Ishikawa (cell line): ENCODE data around the gene TNS3.

ENCODE experiments used
- CEBPB ChIP-seq: IDR thresholded peaks from 2 replicates; pipeline ENCODE4 v1.6.1; 2012
- CREB1 ChIP-seq: IDR thresholded peaks from 2 replicates; pipeline ENCODE4 v1.6.1; 2012; ENCODE audit warnings: low read depth
- EGR1 ChIP-seq: IDR thresholded peaks from 2 replicates; pipeline ENCODE4 v1.6.1; 2012
- EP300 ChIP-seq: IDR thresholded peaks from 2 replicates; pipeline ENCODE4 v1.6.1; 2012; ENCODE audit warnings: borderline replicate concordance
- FOXM1 ChIP-seq: IDR thresholded peaks from 2 replicates; pipeline ENCODE4 v1.6.1; 2012; ENCODE audit warnings: low read depth, borderline replicate concordance
- MAX ChIP-seq: IDR thresholded peaks from 2 replicates; pipeline ENCODE4 v1.6.1; 2012
- NFIC ChIP-seq: IDR thresholded peaks from 2 replicates; pipeline ENCODE4 v1.6.1; 2012
- RAD21 ChIP-seq: IDR thresholded peaks from 2 replicates; pipeline ENCODE4 v1.6.1; 2012; ENCODE audit warnings: low read depth
- REST ChIP-seq: IDR thresholded peaks from 2 replicates; pipeline ENCODE4 v1.6.1; 2012; ENCODE audit warnings: low read depth, mild to moderate bottlenecking
- TAF1 ChIP-seq: IDR thresholded peaks from 2 replicates; pipeline ENCODE4 v1.6.1; 2012; ENCODE audit warnings: low read depth, mild to moderate bottlenecking
- TCF12 ChIP-seq: IDR thresholded peaks from 2 replicates; pipeline ENCODE4 v1.6.1; 2012; ENCODE audit warnings: low read depth
- TEAD4 ChIP-seq: IDR thresholded peaks from 2 replicates; pipeline ENCODE4 v1.6.1; 2012
- USF1 ChIP-seq: IDR thresholded peaks from 2 replicates; pipeline ENCODE4 v1.6.1; 2012
- YY1 ChIP-seq: IDR thresholded peaks from 2 replicates; pipeline ENCODE4 v1.6.1; 2012; ENCODE audit warnings: low read depth
- ZBTB7A ChIP-seq: IDR thresholded peaks from 2 replicates; pipeline ENCODE4 v1.6.1; 2012; ENCODE audit warnings: low read depth

Gene TNS3

DNA sequence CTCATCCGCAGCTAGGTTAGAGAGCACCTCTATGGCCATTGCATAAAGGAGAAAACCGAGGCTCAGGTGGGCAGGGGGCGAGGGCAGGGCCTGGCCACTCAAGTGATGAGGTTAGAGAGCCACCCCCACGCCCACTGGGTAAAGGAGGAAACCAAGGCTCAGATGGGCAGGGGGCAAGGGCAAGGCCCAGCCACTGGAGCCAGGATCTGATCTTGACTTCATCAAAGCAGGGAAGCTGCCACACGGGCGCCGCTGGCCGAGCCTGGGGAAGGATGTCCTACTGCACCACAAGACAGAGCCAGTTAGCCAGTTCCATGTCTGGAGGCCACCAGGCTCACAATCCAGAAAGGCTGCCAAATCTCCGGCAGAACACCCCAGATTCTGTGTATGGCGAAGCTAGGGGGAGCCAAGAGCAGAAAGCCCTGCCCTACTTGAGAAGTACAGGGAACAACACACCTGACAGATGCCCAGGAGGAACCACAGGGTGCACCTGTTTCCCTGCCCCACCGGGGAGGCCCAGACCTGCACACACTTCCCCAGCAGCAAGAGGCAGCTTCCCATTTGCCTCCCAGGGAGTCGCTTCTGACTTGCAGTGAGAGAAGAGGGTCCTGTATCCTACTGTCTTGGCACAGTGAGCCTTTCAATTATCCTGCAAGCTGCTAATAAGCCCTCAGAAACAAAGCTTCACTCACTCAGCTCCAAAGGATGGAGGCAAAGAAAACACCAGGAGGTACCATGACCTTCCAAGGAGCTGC is 101.9 kb downstream of the TNS3 start:
- TF ChIP-seq TCF12 (no peak), REST (no peak), ZBTB7A (no peak), NFIC (no peak), EGR1 (no peak), CREB1 (no peak)

- TF ChIP-seq TCF12, result no peak
- TF ChIP-seq CREB1, result no peak
- TF ChIP-seq CEBPB, result no peak
- no peak for TF ChIP-seq EP300
- no peak for TF ChIP-seq RAD21
These were observed 102.8 kb downstream of the TNS3 start for GRCh38 chr7:47478926-47479711.

DNA sequence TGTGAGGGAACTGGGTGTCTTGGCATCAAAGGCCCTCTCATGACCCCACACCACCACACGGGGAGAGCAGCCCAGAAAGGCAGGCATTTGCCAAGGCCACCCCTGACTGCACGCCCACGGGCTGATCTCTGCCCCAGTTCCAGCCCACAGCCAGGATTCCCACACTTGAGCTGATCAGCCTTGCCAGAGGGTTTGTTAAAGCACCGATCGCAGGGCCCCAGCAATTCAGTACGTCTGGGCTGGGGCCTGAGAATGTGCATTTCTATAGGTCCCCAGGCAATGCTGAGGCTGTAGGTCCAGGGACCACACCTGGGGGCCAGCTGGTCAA is 103.9 kb downstream of the TNS3 start:
- TF ChIP-seq USF1 (no peak), FOXM1 (no peak), TAF1 (no peak), YY1 (no peak), TEAD4 (no peak), RAD21 (no peak), REST (no peak), EP300 (no peak), TCF12 (no peak), MAX (no peak), ZBTB7A (no peak), CEBPB (no peak), CREB1 (no peak), NFIC (no peak), EGR1 (no peak)

DNA sequence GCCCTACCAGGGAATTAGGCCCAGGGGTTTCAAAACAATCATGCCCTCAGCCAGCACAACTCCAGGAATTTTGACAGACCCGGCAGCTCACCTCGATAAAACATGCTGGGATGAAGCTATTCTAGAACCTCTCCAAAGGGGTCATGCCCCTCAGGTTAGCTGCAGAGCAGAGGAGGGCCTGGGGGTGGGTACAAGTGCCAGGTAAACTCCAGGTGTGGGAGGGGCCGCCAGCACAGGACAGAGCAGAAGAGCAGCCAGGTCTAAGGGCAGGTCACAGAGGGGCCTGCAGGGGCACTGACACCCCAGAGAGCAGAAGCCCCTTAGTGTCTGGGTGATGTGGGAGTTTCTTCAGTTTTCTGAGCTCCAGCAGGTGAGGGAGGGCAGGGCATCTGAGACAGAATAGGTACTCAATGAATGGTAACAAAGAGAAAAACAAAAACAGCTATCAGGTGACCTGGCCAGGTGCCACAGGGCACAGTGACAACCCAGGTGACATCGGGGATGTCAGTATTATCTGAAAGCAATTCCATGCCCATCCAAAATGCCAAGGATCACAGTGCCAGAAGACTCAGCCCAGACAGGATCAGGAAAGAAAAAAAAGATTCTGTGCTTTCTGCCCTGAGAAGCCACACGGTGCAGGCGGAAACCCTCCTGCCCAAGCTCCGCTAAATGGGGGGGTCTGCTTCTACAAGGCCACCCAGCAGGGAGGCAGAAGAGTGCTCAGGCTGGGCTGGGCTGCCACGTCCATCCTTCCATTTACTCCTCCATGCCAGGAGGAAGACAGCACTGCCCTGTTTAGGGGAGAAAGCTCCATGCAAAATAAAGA is 104.5 kb downstream of the TNS3 start:
- no peak for TF ChIP-seq YY1
- TF ChIP-seq FOXM1, result no peak
- TF ChIP-seq ZBTB7A, result no peak
- no peak for TF ChIP-seq REST
- no peak for TF ChIP-seq MAX
- TF ChIP-seq EGR1, result no peak
- TF ChIP-seq TAF1, result no peak
- no peak for TF ChIP-seq EP300
- no peak for TF ChIP-seq USF1
- TF ChIP-seq CEBPB, result no peak
- TF ChIP-seq RAD21, result no peak
- TF ChIP-seq TCF12, result no peak
- no peak for TF ChIP-seq TEAD4
- TF ChIP-seq NFIC, result no peak
